ENCODE data around the gene TMEM250. TPM values are rescaled to one million over a fixed set of nuclear protein-coding genes. Genes with fewer than 3 reads are reported as not detected.

Gene TMEM250
- total RNA-seq, 1 donor from 2014 or later: 30.7 TPM

DNA sequence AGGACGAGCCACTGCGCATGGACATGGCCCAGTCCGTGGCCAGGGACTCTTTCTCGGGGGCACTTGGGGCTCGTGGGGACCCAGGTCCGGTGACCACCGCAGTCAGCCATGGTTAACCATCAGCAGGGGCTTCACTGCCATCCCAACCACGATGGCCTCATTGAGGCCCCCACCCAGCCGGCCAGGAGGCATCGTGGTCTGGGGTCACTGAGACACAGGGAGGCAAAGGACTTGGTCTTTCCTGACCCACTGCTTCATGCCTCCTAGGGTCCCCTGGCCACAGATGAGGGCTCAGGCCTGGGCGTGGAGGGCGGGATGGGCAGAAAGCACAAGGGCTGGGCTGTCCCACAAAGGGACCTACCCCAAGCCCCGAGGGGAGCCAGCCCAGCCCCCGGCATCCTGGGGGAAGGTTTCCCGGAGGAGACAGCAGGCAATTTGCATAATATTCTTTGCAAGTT lies 30.2 kb downstream of the TMEM250 start:
- ATAC-seq (no peak), DNase-seq (no peak)
- H3K4me3 ChIP-seq: no peak overlapping the region
- no peaks in the 10 kb centered on the region for H3K36me3 ChIP-seq
- TF ChIP-seq, protein P1, sequence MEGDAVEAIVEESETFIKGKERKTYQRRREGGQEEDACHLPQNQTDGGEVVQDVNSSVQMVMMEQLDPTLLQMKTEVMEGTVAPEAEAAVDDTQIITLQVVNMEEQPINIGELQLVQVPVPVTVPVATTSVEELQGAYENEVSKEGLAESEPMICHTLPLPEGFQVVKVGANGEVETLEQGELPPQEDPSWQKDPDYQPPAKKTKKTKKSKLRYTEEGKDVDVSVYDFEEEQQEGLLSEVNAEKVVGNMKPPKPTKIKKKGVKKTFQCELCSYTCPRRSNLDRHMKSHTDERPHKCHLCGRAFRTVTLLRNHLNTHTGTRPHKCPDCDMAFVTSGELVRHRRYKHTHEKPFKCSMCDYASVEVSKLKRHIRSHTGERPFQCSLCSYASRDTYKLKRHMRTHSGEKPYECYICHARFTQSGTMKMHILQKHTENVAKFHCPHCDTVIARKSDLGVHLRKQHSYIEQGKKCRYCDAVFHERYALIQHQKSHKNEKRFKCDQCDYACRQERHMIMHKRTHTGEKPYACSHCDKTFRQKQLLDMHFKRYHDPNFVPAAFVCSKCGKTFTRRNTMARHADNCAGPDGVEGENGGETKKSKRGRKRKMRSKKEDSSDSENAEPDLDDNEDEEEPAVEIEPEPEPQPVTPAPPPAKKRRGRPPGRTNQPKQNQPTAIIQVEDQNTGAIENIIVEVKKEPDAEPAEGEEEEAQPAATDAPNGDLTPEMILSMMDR (IDR thresholded peaks at IDR 0.05): no peak
- intact Hi-C loops (cut with DNase I): no loop called here
- no peaks in the 10 kb centered on the region for H3K9me3 ChIP-seq
- H3K27ac ChIP-seq: no peak overlapping the region
- peaks cover 67% of the 10 kb centered on the region for H3K4me1 ChIP-seq
- H3K27me3 ChIP-seq: no peaks in the 10 kb centered on the region

DNA sequence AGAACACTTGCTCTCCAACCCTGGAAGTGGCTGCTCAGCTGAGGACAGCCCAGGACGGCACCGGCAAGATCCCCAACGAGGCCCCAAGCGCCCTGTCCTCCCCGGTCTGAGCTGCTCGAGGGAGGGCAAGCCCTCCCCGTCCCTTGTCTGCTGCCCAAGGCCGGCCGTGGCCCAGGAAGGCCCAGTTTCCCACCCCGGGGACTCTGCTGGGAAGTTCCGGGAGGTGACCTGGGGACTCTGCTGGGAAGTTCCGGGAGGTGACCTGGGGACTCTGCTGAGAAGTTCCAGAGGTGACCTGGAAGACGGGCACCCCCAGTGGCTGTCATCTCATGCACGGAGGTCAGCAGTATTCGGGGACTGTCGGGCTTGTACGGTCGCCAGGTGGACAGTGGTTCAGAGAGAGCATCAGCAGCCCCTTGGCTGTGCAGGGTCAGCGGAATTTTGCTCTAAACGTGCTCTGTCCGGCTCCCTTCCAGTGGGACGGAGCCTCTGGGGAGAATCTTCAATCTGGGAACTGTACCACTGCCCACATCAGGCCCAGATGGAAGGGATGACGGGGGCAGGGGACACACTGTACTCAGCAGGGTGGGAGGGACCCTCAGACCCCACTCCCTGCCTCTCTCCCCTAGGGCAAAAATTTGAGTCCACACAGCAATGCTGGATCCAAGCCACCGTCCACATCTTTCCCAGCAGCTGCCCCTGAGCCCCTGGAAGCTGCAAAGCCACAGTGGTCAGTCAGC lies 30.8 kb downstream of the TMEM250 start:
- peak; percentile 60 for DNase-seq
- ATAC-seq: no peak
- intact Hi-C loops (cut with DNase I): no loop called here
- no peaks in the 10 kb centered on the region for H3K9me3 ChIP-seq
- H3K4me1 ChIP-seq: peaks cover 63% of the 10 kb centered on the region
- H3K4me3 ChIP-seq: no peak overlapping the region
- H3K36me3 ChIP-seq: no peaks in the 10 kb centered on the region
- no peaks in the 10 kb centered on the region for H3K27me3 ChIP-seq
- TF ChIP-seq, protein P1 (IDR thresholded peaks at IDR 0.05): no peak
- H3K27ac ChIP-seq: no peak overlapping the region

DNA sequence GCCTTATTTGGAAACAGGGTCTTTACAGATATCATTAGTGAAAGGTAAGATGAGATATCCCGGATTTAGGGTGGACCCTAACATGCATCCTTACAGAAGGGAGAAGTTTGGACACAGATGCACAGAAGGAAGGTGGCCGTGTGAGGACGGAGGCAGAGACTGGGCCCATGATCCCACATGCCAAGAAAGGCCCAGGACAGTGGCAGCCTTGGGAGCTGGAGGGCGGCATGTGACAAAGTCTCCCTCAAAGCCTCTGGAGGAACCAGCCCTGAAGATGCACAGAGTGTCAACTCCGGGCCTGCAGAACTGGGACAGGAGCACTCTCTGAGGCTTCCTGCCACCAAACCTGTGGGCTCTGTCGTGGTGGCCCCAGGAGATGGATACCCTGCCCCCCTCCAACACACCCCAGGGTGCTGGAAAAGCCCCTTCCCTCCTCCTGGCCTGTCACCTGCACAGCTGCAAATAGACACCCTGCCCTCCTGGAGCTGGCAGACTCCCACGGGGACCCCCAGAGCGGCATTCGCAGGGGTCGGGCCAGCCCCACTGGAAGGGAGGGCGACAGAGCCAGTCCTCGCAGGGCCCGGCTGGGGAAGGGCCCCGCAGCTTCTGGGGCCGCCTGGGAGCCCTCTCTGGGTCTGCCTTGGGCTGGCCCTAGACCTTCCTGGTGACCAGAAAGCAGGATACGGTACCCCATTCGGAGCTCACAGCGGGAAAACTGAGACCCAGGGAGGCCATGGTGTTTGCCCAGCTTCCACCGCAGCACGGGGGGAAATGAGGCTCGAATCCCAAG lies 31.5 kb downstream of the TMEM250 start:
- H3K9me3 ChIP-seq: no peaks in the 10 kb centered on the region
- no peaks in the 10 kb centered on the region for H3K36me3 ChIP-seq
- intact Hi-C loops (cut with DNase I): no loop called here
- TF ChIP-seq, protein P1 (IDR thresholded peaks at IDR 0.05): no peak
- H3K27me3 ChIP-seq: no peaks in the 10 kb centered on the region
- peak overlapping the region; percentile 24 for H3K27ac ChIP-seq
- peak; percentile 58 for DNase-seq
- no peak for ATAC-seq
- H3K4me3 ChIP-seq: no peak overlapping the region
- H3K4me1 ChIP-seq: peaks cover 61% of the 10 kb centered on the region

DNA sequence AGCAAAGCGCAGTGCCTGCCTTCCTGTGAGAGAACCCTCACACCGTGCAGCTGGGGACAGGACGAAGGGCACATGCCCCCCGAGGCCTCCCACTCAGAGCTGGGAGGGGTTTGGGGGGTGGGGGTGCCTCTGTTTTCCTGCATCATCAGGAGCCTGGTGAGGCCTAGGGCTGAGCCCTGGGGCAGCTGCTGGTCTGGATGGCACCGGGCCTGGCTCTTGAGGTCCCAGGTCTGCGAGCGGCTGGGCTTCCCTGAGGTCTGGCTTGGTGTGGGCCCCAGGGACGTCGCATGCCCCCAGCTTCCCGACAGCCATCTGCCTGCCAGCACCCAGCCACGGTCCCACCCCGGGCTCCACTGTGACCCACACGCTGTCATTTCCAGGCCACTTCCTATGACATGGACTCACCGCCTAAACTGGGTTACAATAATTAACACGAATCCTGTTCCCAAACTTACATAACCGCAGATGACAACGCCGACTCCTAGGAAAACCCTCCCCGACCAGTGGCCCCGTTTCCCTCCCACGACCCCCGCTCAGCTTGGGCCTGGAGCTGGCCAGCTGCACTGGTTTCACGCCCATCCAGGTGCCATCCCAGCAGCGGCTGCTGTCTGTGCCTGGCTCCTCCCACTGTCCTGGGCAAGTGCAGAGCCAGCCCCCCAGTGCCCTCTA lies 32.3 kb downstream of the TMEM250 start:
- peak overlapping the region; percentile 3 for H3K4me3 ChIP-seq
- intact Hi-C loops (cut with DNase I): no loop called here
- DNase-seq (peak; percentile 66), ATAC-seq (peak; percentile 2)
- peaks cover 62% of the 10 kb centered on the region for H3K4me1 ChIP-seq
- H3K27me3 ChIP-seq: no peaks in the 10 kb centered on the region
- TF ChIP-seq, protein P1 (IDR thresholded peaks at IDR 0.05): no peak
- H3K27ac ChIP-seq: peak overlapping the region; percentile 24
- no peaks in the 10 kb centered on the region for H3K36me3 ChIP-seq
- no peaks in the 10 kb centered on the region for H3K9me3 ChIP-seq

DNA sequence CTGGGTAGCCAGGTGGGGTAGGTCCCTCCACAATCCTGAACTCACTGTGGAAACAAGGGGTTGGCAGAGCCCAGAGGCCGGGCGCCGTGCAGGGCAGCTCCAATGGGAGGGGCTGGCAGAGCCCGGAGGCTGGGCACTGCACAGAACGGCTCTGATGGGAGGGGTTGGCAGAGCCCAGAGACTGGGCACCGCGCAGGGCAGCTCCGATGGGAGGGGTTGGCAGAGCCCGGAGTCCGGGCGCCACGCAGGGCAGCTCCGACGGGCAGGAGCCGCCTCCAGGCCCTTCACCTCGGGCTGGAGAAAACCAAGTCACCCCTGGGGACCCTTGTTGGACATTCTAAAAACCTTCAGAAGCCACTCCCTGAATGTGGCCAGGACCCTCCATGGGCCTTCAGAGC lies 32.9 kb downstream of the TMEM250 start:
- Histone ChIP-seq H3K27me3 (no peaks in the 10 kb centered on the region), H3K27ac (peak overlapping the region; percentile 4), H3K4me1 (peaks cover 62% of the 10 kb centered on the region), H3K36me3 (no peaks in the 10 kb centered on the region), H3K4me3 (peak overlapping the region; percentile 3), H3K9me3 (no peaks in the 10 kb centered on the region)
- DNase-seq (peak; percentile 91), ATAC-seq (peak; percentile 92)
- TF ChIP-seq, protein P1 (IDR thresholded peaks at IDR 0.05): no peak
- intact Hi-C loops (cut with DNase I): no loop called here
